GM19025 (cell line): Measurements from ENCODE around the gene POT1.

Experiments
- ATAC-seq: cut with Tn5 transposase; IDR thresholded peaks from one replicate; pipeline ENCODE4 v1.9.1; 2021; ENCODE audit warnings: mild to moderate bottlenecking, low read depth, moderate library complexity; ENCODE audit not compliant: unreplicated experiment

The POT1 gene

DNA sequence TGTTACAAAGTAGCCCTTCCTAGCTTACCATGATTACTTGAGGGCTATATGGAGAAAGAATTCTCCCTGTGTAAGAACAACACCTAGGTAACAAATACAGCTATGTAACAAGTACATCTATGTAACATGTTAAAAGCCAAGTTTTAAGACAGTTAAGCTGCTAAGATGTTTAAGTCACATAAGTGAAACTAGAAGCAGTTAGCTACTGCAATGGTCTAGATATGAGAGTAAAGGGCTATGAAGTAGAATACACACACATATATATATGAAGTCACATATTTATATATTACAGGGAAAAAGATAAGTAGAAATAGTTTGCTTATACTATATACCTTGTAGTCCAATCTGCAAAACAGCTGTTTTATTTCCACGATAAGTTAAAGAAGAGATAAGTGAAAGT, 14.4 kb downstream of the POT1 start:
- peak; percentile 40 for ATAC-seq

DNA sequence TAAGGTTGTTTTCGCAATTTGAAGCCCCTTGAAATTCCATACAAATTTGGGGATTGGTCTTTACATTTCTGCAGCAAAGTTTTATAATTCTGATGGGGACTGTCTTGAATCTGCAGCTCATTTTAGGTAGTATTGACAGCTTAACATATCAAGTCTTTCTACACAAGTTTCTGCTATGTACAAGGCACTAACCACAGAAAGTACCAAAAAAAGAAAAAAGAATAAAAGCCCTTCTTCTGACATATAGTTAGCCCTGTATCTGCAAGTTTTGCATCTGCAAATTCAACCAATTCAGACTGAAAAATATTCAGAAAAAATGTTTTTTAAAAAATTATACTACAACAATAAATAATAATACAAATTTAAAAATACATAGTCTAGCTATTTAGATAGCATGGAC, 15.3 kb downstream of the POT1 start:
- ATAC-seq: no peak

DNA sequence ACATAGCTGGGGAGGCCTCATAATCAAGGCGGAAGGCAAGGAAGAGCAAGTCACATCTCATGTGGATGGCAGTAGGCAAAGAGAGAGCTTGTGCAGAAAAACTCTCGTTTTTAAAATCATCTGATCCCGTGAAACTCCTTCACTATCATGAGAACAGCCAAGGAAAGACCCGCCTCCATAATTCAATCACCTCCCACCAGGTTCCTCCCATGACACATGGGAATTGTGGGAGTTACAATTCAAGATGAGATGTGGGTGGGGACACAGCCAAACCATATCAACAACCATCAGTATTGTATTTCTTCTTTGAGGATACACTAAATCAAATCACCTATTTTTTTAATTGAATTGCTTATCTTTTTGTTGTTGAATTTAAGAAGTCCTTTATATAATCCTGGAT, 16.7 kb downstream of the POT1 start:
- no peak for ATAC-seq

GRCh38 chr7:124909808-124910207, 19.8 kb downstream of the POT1 start:
- ATAC-seq: no peak

GRCh38 chr7:124908259-124908658, 21.4 kb downstream of the POT1 start:
- no peak for ATAC-seq

- ATAC-seq: no peak
Measured at GRCh38 chr7:124907490-124907889, 22.1 kb downstream of the POT1 start.

DNA sequence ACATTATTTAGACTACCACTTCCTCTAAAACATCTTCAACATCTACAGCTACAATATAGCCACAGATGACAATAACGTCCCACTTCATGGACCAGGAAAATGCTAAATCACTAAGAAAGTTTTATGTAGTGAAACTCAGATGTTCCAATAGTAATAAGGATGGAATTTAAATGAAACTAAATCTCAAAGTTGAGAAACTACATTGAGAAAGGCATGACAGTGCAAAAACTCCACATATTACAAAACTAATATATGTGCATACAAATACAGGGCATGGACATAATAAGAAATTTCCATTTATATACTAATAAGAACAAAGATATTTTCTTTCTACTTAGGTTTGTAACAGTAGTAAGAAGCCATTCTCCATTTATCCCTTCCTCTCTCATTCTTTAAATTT, 31.1 kb downstream of the POT1 start:
- no peak for ATAC-seq

- ATAC-seq: no peak
Measured at GRCh38 chr7:124896001-124896400, 33.6 kb downstream of the POT1 start.

GRCh38 chr7:124893140-124893827, 36.3 kb downstream of the POT1 start:
- no peak for ATAC-seq

GRCh38 chr7:124887247-124887646, 42.4 kb downstream of the POT1 start:
- no peak for ATAC-seq

- no peak for ATAC-seq
Measured at GRCh38 chr7:124881981-124882380, 47.6 kb downstream of the POT1 start.

DNA sequence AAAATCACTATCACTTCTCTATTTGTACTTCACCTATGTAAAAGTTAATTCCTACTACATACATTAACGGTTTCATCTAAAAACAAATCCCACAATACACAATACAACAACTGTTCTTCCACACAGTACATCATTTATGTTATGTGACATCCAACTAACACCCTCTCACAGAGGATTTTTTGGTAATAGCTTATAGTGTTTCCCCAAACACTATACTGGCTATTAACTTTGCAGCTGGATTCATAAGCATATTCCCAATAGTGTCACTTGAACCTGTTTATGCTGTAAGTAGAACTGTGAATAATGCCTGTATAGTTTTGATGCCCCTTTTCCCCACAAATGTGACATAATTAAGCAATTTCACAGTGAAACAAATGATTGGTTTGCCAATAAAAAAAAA, 49.9 kb downstream of the POT1 start:
- ATAC-seq: no peak

DNA sequence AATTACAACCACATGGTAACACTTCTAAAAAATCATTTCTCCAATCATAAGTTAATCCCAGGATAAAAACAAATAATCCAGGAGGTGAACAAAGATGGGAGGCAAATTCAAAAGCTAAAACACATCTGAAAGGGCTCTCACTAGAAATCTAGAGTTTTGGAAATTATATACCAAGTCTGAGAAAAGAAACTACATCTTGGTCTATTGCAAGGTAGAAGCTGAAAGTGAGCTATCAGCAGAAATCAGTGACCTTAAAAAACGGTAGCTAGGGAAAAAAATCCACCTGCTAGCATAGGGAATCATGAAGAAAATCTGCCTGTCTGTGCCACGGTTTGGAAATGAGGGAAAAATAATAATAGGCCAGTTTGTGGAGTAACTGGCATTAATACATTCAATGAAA, 50.5 kb downstream of the POT1 start:
- ATAC-seq: no peak

- ATAC-seq: no peak
Measured at GRCh38 chr7:124874644-124875163, 54.9 kb downstream of the POT1 start.

DNA sequence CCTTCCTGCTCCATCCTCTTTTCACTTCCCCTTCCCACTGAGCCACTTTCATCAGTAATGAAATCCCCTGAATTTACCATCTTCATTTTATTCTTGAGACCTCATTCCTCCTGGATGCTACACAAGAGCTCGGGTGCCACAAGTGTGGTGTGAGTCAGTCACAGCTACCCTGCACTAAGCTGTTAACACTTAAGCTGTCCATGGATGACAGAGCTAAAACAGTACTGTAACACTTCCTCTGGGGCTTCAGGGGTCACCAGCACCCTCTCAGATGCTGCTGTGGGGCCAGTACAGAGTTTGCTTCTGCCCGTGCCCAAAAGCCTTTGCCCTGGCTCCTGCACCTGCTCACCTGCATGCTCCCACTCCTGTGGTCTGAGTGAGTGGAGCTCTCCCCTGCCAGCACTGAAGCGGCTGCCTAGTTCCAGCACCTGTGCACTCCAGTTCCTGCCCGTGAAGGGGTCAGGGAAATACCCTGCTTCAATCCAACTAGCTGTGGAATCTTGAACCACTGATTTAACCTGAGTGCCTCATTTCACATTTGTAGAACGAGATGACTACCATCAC, 71.9 kb downstream of the POT1 start:
- no peak for ATAC-seq

GRCh38 chr7:124856299-124856888, 73.2 kb downstream of the POT1 start:
- no peak for ATAC-seq

- ATAC-seq: no peak
Measured at GRCh38 chr7:124843336-124843735, 86.3 kb downstream of the POT1 start.

GRCh38 chr7:124840435-124840834, 89.2 kb downstream of the POT1 start:
- no peak for ATAC-seq

- no peak for ATAC-seq
Measured at GRCh38 chr7:124839687-124840086, 89.9 kb downstream of the POT1 start.

- no peak for ATAC-seq
Measured at GRCh38 chr7:124836173-124836572, 93.5 kb downstream of the POT1 start.

DNA sequence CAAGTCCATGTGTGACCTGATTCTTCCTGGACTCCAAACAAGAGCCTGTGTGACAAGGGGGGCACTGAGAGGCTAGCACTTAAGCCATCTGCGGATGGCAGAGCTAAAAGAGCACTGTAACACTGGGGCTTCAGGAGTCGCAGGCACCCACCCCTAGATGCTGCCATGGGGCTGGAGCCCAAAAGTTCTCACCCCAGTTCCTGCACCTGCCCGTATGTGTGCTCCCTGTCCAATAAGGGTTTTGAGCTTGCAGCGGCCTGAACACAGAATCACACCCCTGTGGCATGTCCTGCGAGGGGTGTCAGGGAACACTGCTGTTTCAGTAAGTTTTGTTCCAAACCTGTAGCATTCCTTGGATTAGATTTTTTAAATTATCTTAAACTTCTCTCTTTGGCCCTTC, 110.8 kb downstream of the POT1 start:
- ATAC-seq: no peak
